Sigmoid colon (tissue), 7 donors: ENCODE measurements around the gene FAM89A. TPM values are rescaled to one million over a fixed set of nuclear protein-coding genes. Genes with fewer than 3 reads are reported as not detected.
"Not testable (repeated sequence)": the region's sequence is repeated elsewhere in the genome, so short reads cannot be mapped to it uniquely, and the experiment has no call there.

Experiments
- DNase-seq: peaks from one replicate; pipeline ENCODE4 v3.0.0-alpha.2; 2019
- H3K27ac ChIP-seq, 4 donors: fragments of 200-600 bp; sonication (generic); one replicate each; pipeline ENCODE4 v1.5.1; 2016 to 2019; ENCODE audit warnings: mild to moderate bottlenecking in 1 of 4
- H3K27me3 ChIP-seq, 3 donors: fragments of 200-600 bp; sonication (generic); one replicate each; pipeline ENCODE4 v1.5.1; 2019; ENCODE audit warnings: mild to moderate bottlenecking in 1 of 3
- H3K36me3 ChIP-seq, 4 donors: fragments of 200-600 bp; sonication (generic); one replicate each; pipeline ENCODE4 v1.5.1; 2016 to 2019
- H3K4me1 ChIP-seq, 4 donors: fragments of 200-600 bp; sonication (generic); one replicate each; pipeline ENCODE4 v1.5.1; 2017 to 2019
- H3K4me3 ChIP-seq, 4 donors: fragments of 200-600 bp; sonication (generic); one replicate each; pipeline ENCODE4 v1.5.1; 2017 to 2019; ENCODE audit warnings: mild to moderate bottlenecking in 2 of 4, moderate library complexity in 1 of 4
- H3K9me3 ChIP-seq, 4 donors: fragments of 200-600 bp in 3 of 4; sonication (generic) in 3 of 4; one replicate each; pipeline versions ENCODE4 v1.5.1 to v1.6.1; 2013 to 2019
- CTCF ChIP-seq, 4 experiments: fragments of 450-650 bp in 3 of 4; fragments of 200-600 bp in 1 of 4; IDR thresholded peaks; one replicate each; pipeline ENCODE4 v1.5.1; 2016 to 2019; ENCODE audit warnings: antibody characterized with exemption in 4 of 4, mild to moderate bottlenecking in 3 of 4, moderate library complexity in 2 of 4
- EP300 ChIP-seq, 4 donors: sonication (generic); formaldehyde crosslinking; IDR thresholded peaks; one replicate each; pipeline ENCODE4 v1.6.1; 2017; ENCODE audit warnings: antibody characterized with exemption in 4 of 4
- POLR2A ChIP-seq, 2 donors: fragments of 450-650 bp; IDR thresholded peaks; one replicate each; pipeline ENCODE4 v1.6.1; 2016; ENCODE audit warnings: antibody characterized with exemption in 2 of 2, mild to moderate bottlenecking in 2 of 2, moderate library complexity in 2 of 2
- POLR2AphosphoS5 ChIP-seq, 4 donors: sonication (generic); formaldehyde crosslinking; IDR thresholded peaks; one replicate each; pipeline ENCODE4 v1.6.1; 2017; ENCODE audit warnings: antibody characterized with exemption in 4 of 4
- WGBS, 2 donors: extraction: QIAGEN DNeasy Blood & Tissue Kit; methylation state at CpG; one replicate each; pipeline ENCODE4 v1.1.7; 2013; 5-methylcytosine and 5-hydroxymethylcytosine counted together
- intact Hi-C: fragments of 100-400 bp; cut with DNase I; formaldehyde crosslinking; loops from one replicate; pipeline ENCODE4 v1.15.1; 2023
- polyA plus RNA-seq, 3 donors: library from polyadenylated mRNA; stranded (reverse); fragments of 200-250 nt; gene quantifications; one replicate each; pipeline ENCODE4 v1.2.3, GENCODE V29; 2013
- total RNA-seq, 4 donors: library from RNA; depleted of rRNA; stranded (reverse); fragments of >200 nt; gene quantifications; one replicate each; pipeline ENCODE4 v1.1.0, GENCODE V29; 2016
- donor health status: healthy with polysubstance abuse.
- donor health status: Bipolar disorder and iron deficiency.
- donor health status: healthy.

The FAM89A gene
- total and polyA plus RNA-seq, 7 donors: 2.3 to 9.9 (median 5.8) TPM

- no peak for DNase-seq
- H3K4me3 ChIP-seq: no peak overlapping the region
- H3K27ac ChIP-seq: no peak overlapping the region
- H3K4me1 ChIP-seq: peaks cover 0 to 8% (median 0%) of the 10 kb centered on the region in 4 donors
- H3K27me3 ChIP-seq: no peaks in the 10 kb centered on the region
- H3K9me3 ChIP-seq: peaks cover 0 to 4% (median under 1%) of the 10 kb centered on the region in 4 donors
- intact Hi-C loops: no loop called here
- no peak for TF ChIP-seq POLR2A (IDR thresholded peaks at IDR 0.05)
- no peak for TF ChIP-seq EP300 (IDR thresholded peaks at IDR 0.05)
- TF ChIP-seq CTCF (IDR thresholded peaks at IDR 0.05): no peak
- TF ChIP-seq POLR2AphosphoS5 (IDR thresholded peaks at IDR 0.05): no peak
- H3K36me3 ChIP-seq: no peaks in the 10 kb centered on the region
These were observed 15.2 kb upstream of the FAM89A start for GRCh38 chr1:231055271-231055670.

- 3 to 4% methylated on average over 7 of the region's 7 CpGs for WGBS, 2 donors
- TF ChIP-seq CTCF (IDR thresholded peaks at IDR 0.05) (no peak), POLR2A (IDR thresholded peaks at IDR 0.05) (no peak), EP300 (IDR thresholded peaks at IDR 0.05) (no peak), POLR2AphosphoS5 (IDR thresholded peaks at IDR 0.05) (no peak)
- Histone ChIP-seq H3K4me3 (no peak overlapping the region), H3K27ac (peak overlapping the region in 1 of 4 donors; percentile 4), H3K4me1 (peaks cover 0 to 8% (median 0%) of the 10 kb centered on the region in 4 donors), H3K9me3 (peaks cover 0 to 4% (median under 1%) of the 10 kb centered on the region in 4 donors), H3K27me3 (no peaks in the 10 kb centered on the region), H3K36me3 (no peaks in the 10 kb centered on the region)
- DNase-seq: no peak
- intact Hi-C loops: no loop called here
These were observed 13.6 kb upstream of the FAM89A start for GRCh38 chr1:231053493-231054162.

GRCh38 chr1:231052777-231053176, 12.7 kb upstream of the FAM89A start:
- no peak overlapping the region for H3K4me3 ChIP-seq
- no peaks in the 10 kb centered on the region for H3K27me3 ChIP-seq
- WGBS, 2 donors: 94 to 96% methylated on average over 8 of the region's 8 CpGs
- no peak for DNase-seq
- H3K36me3 ChIP-seq: no peaks in the 10 kb centered on the region
- H3K9me3 ChIP-seq: peaks cover 0 to 4% (median under 1%) of the 10 kb centered on the region in 4 donors
- H3K4me1 ChIP-seq: peaks cover 0 to 8% (median 0%) of the 10 kb centered on the region in 4 donors
- intact Hi-C loops: no loop called here
- TF ChIP-seq POLR2AphosphoS5 (IDR thresholded peaks at IDR 0.05): no peak
- TF ChIP-seq POLR2A (IDR thresholded peaks at IDR 0.05): no peak
- no peak for TF ChIP-seq EP300 (IDR thresholded peaks at IDR 0.05)
- TF ChIP-seq CTCF (IDR thresholded peaks at IDR 0.05): no peak
- H3K27ac ChIP-seq: no peak overlapping the region

GRCh38 chr1:231050932-231051331, 10.9 kb upstream of the FAM89A start:
- H3K4me3 ChIP-seq, H3K27ac ChIP-seq, H3K27me3 ChIP-seq, DNase-seq, H3K9me3 ChIP-seq, intact Hi-C loops, H3K4me1 ChIP-seq, H3K36me3 ChIP-seq: not testable (repeated sequence)
- WGBS, 2 donors: 84 to 86% methylated on average over 9 of the region's 9 CpGs

- Histone ChIP-seq H3K27me3 (no peaks in the 10 kb centered on the region), H3K4me3 (no peak overlapping the region), H3K27ac (no peak overlapping the region), H3K9me3 (no peaks in the 10 kb centered on the region), H3K4me1 (peaks cover 0 to 8% (median 0%) of the 10 kb centered on the region in 4 donors), H3K36me3 (no peaks in the 10 kb centered on the region)
- intact Hi-C loops: no loop called here
- TF ChIP-seq POLR2AphosphoS5 (IDR thresholded peaks at IDR 0.05) (no peak), POLR2A (IDR thresholded peaks at IDR 0.05) (no peak), CTCF (IDR thresholded peaks at IDR 0.05) (no peak)
- 77 to 84% methylated on average over 3 of the region's 3 CpGs for WGBS, 2 donors
- DNase-seq: no peak
These were observed 10.3 kb upstream of the FAM89A start for GRCh38 chr1:231050395-231050794.
